Adrenal gland (tissue), 5 donors: ENCODE data around the gene PTPRS.

Source experiments
- POLR2A ChIP-seq, 2 donors: fragments of 450-650 bp; IDR thresholded peaks; one replicate each; pipeline ENCODE4 v1.6.1; 2017; ENCODE audit warnings: antibody characterized with exemption in 2 of 2, mild to moderate bottlenecking in 2 of 2, moderate library complexity in 1 of 2
- TF ChIP-seq, protein P1 (sequence below), 6 experiments: fragments of 450-650 bp in 4 of 6; fragments of 200-600 bp in 2 of 6; sonication (generic) in 1 of 6; IDR thresholded peaks; 1 replicate in 5 of 6; 2 replicates in 1 of 6; pipeline versions ENCODE4 v1.5.1 to v1.8.0; 2016 to 2021; ENCODE audit warnings: antibody characterized with exemption in 6 of 6, mild to moderate bottlenecking in 2 of 6, moderate library complexity in 1 of 6
- donor health status: DM: no; HTN: no; CAD: no.

- TF ChIP-seq, protein P1, sequence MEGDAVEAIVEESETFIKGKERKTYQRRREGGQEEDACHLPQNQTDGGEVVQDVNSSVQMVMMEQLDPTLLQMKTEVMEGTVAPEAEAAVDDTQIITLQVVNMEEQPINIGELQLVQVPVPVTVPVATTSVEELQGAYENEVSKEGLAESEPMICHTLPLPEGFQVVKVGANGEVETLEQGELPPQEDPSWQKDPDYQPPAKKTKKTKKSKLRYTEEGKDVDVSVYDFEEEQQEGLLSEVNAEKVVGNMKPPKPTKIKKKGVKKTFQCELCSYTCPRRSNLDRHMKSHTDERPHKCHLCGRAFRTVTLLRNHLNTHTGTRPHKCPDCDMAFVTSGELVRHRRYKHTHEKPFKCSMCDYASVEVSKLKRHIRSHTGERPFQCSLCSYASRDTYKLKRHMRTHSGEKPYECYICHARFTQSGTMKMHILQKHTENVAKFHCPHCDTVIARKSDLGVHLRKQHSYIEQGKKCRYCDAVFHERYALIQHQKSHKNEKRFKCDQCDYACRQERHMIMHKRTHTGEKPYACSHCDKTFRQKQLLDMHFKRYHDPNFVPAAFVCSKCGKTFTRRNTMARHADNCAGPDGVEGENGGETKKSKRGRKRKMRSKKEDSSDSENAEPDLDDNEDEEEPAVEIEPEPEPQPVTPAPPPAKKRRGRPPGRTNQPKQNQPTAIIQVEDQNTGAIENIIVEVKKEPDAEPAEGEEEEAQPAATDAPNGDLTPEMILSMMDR (IDR thresholded peaks at IDR 0.05) = no peak
- no peak for TF ChIP-seq POLR2A (IDR thresholded peaks at IDR 0.05)
These were observed 18.5 kb downstream of the PTPRS start for GRCh38 chr19:5321851-5322681.
